ENCODE results near the gene APBA1. TPM values are rescaled to one million over a fixed set of nuclear protein-coding genes. Genes with fewer than 3 reads are reported as not detected.

The APBA1 gene
- total RNA-seq, 2 experiments from 2014 or later = 0.26 to 0.51 TPM

GRCh38 chr9:69432623-69433022 lies 239.5 kb downstream of the APBA1 start:
- no peak overlapping the region for H3K4me3 Mint-ChIP-seq
- intact Hi-C loops (cut with micrococcal nuclease) = no loop called here
- no peaks in the 10 kb centered on the region for H3K36me3 Mint-ChIP-seq
- H3K27ac Mint-ChIP-seq = no peak overlapping the region
- H3K27me3 Mint-ChIP-seq = no peaks in the 10 kb centered on the region
- H3K4me1 Mint-ChIP-seq (ENCODE audit: low read depth) = no peaks in the 10 kb centered on the region
- ChIA-PET POLR2A (no interaction called here), CTCF (interaction anchor here (1.0 kb wide), 1 partner anchor 11 kb away, joined by 5 read pairs; no protein-coding TSS in a partner anchor)
- H3K9me3 Mint-ChIP-seq = no peaks in the 10 kb centered on the region
- DNase-seq = no peak

- no peak overlapping the region for H3K27ac Mint-ChIP-seq
- intact Hi-C loops (cut with micrococcal nuclease) = no loop called here
- ChIA-PET CTCF (interaction anchor here (1.0 kb wide), 1 partner anchor 10 kb away, joined by 5 read pairs; no protein-coding TSS in a partner anchor), POLR2A (no interaction called here)
- H3K36me3 Mint-ChIP-seq = no peaks in the 10 kb centered on the region
- no peaks in the 10 kb centered on the region for H3K9me3 Mint-ChIP-seq
- H3K4me3 Mint-ChIP-seq = no peak overlapping the region
- H3K27me3 Mint-ChIP-seq = no peaks in the 10 kb centered on the region
- DNase-seq = no peak
- no peaks in the 10 kb centered on the region for H3K4me1 Mint-ChIP-seq (ENCODE audit: low read depth)
These were observed 240.4 kb downstream of the APBA1 start for GRCh38 chr9:69431777-69432176.

GRCh38 chr9:69431203-69431602 lies 241.0 kb downstream of the APBA1 start:
- POLR2A ChIA-PET = no interaction called here
- intact Hi-C loops (cut with micrococcal nuclease) = no loop called here
- H3K4me1 Mint-ChIP-seq (ENCODE audit: low read depth) = no peaks in the 10 kb centered on the region

DNA sequence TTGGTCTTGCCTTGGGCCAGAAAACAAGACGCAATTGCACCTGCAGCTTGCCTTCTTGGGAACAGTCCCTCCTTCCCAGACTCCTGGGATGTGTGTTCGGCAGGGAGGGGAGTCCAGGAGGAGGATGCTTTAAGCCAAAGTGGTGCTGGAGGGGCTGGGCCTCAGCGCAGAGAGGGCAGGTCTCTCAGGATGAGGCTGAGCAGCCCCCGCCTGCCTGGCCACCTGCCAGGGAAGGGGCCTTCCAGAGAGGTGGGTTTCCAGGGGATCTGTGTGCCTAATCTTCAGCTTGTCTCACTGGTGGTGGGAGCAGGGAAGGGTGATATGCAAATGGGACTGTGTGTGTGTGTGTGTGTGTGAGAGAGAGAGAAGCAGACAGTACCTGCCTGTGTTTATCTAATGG lies 242.0 kb downstream of the APBA1 start:
- H3K27me3 Mint-ChIP-seq = no peaks in the 10 kb centered on the region
- H3K27ac Mint-ChIP-seq = no peak overlapping the region
- intact Hi-C loops (cut with micrococcal nuclease) = no loop called here
- no peaks in the 10 kb centered on the region for H3K36me3 Mint-ChIP-seq
- no peaks in the 10 kb centered on the region for H3K4me1 Mint-ChIP-seq (ENCODE audit: low read depth)
- H3K4me3 Mint-ChIP-seq = no peak overlapping the region
- no peak for DNase-seq
- H3K9me3 Mint-ChIP-seq = no peaks in the 10 kb centered on the region
- POLR2A ChIA-PET = no interaction called here
- CTCF ChIA-PET = interaction anchor here (3.0 kb wide), 1 partner anchor 10 kb away, joined by 10 read pairs; no protein-coding TSS in a partner anchor

More at GRCh38 chr9:69431203-69431602, 241.0 kb downstream of the APBA1 start:
- Mint-ChIP-seq H3K36me3 (no peaks in the 10 kb centered on the region), H3K4me3 (no peak overlapping the region), H3K9me3 (no peaks in the 10 kb centered on the region), H3K27ac (no peak overlapping the region), H3K27me3 (no peaks in the 10 kb centered on the region)
- DNase-seq = no peak
- CTCF ChIA-PET = interaction anchor here (3.0 kb wide), 1 partner anchor 11 kb away, joined by 10 read pairs; no protein-coding TSS in a partner anchor

DNA sequence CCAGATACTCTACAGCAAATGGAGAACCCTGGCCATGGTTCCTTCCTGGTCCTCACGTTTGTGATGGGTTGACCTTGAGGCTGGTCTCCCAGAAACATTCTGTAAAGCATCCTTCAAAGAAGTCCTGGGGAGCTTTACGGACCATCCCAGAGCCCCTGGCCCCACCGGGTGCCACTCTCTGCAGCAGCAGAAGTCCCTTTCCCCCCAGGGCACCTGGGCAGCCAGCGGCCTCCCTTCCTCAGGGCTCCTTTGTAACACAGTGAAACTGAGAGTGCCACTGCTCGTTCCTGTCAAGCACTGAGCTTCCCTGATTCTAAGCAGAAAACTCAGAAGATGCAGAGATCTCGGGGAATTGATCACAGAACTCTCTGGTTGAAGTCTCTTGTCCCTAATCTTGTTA lies 242.9 kb downstream of the APBA1 start:
- Mint-ChIP-seq H3K27me3 (peaks cover 3% of the 10 kb centered on the region), H3K4me1 (ENCODE audit: low read depth) (no peaks in the 10 kb centered on the region), H3K36me3 (no peaks in the 10 kb centered on the region), H3K9me3 (no peaks in the 10 kb centered on the region), H3K27ac (no peak overlapping the region), H3K4me3 (no peak overlapping the region)
- DNase-seq = no peak
- ChIA-PET CTCF (interaction anchor here (3.0 kb wide), 1 partner anchor 9 kb away, joined by 10 read pairs; no protein-coding TSS in a partner anchor), POLR2A (no interaction called here)
- intact Hi-C loops (cut with micrococcal nuclease) = no loop called here

- ChIA-PET CTCF (interaction anchor here (3.0 kb wide), 1 partner anchor 8 kb away, joined by 10 read pairs; no protein-coding TSS in a partner anchor), POLR2A (no interaction called here)
- no peaks in the 10 kb centered on the region for H3K36me3 Mint-ChIP-seq
- no peak overlapping the region for H3K27ac Mint-ChIP-seq
- DNase-seq = no peak
- no peak overlapping the region for H3K4me3 Mint-ChIP-seq
- intact Hi-C loops (cut with micrococcal nuclease) = no loop called here
- no peaks in the 10 kb centered on the region for H3K4me1 Mint-ChIP-seq (ENCODE audit: low read depth)
- peaks cover 3% of the 10 kb centered on the region for H3K27me3 Mint-ChIP-seq
- no peaks in the 10 kb centered on the region for H3K9me3 Mint-ChIP-seq
These were observed 244.0 kb downstream of the APBA1 start for GRCh38 chr9:69428017-69428785.

GRCh38 chr9:69427286-69427685 lies 244.9 kb downstream of the APBA1 start:
- H3K9me3 Mint-ChIP-seq = no peaks in the 10 kb centered on the region
- POLR2A ChIA-PET = no interaction called here
- no peak for DNase-seq
- H3K4me3 Mint-ChIP-seq = no peak overlapping the region
- H3K27ac Mint-ChIP-seq = no peak overlapping the region
- intact Hi-C loops (cut with micrococcal nuclease) = no loop called here
- no peaks in the 10 kb centered on the region for H3K4me1 Mint-ChIP-seq (ENCODE audit: low read depth)
- CTCF ChIA-PET = no interaction called here
- H3K36me3 Mint-ChIP-seq = no peaks in the 10 kb centered on the region
- H3K27me3 Mint-ChIP-seq = peaks cover 3% of the 10 kb centered on the region

DNA sequence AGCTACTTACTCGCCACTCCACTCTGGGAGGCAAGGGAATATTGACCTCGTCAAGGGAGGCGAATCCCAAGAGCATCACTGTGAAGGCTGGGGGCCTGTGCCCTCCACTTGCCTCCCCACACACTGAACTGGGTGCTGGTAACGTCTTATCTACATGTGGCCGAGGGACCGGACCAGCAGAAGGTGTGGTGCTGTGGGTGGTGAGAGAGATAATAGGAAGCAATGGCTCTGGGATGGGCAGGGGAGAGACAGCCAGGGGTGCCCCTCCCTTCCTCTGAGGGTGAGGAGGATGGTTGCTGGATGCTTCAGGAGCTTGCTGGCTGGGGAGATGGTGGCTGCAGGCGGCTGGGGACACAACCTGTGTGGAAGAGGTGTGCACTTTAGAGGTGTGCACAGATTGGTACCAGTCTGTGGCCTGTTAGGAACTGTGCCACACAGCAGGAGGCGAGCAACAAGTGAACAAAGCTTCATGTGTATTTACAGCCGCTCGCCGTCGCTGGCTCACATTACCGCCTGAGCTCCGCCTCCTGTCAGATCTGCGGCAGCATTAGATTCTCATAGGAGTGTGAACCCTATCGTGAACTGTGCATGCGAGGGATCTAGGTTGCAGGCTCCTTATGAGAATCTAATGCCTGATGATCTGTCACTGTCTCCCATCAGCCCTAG lies 246.9 kb downstream of the APBA1 start:
- Mint-ChIP-seq H3K27ac (no peak overlapping the region), H3K36me3 (no peaks in the 10 kb centered on the region), H3K4me3 (no peak overlapping the region), H3K9me3 (no peaks in the 10 kb centered on the region), H3K27me3 (peaks cover 13% of the 10 kb centered on the region), H3K4me1 (ENCODE audit: low read depth) (no peaks in the 10 kb centered on the region)
- DNase-seq = no peak
- POLR2A ChIA-PET = no interaction called here
- CTCF ChIA-PET = no interaction called here
- intact Hi-C loops (cut with micrococcal nuclease) = no loop called here

DNA sequence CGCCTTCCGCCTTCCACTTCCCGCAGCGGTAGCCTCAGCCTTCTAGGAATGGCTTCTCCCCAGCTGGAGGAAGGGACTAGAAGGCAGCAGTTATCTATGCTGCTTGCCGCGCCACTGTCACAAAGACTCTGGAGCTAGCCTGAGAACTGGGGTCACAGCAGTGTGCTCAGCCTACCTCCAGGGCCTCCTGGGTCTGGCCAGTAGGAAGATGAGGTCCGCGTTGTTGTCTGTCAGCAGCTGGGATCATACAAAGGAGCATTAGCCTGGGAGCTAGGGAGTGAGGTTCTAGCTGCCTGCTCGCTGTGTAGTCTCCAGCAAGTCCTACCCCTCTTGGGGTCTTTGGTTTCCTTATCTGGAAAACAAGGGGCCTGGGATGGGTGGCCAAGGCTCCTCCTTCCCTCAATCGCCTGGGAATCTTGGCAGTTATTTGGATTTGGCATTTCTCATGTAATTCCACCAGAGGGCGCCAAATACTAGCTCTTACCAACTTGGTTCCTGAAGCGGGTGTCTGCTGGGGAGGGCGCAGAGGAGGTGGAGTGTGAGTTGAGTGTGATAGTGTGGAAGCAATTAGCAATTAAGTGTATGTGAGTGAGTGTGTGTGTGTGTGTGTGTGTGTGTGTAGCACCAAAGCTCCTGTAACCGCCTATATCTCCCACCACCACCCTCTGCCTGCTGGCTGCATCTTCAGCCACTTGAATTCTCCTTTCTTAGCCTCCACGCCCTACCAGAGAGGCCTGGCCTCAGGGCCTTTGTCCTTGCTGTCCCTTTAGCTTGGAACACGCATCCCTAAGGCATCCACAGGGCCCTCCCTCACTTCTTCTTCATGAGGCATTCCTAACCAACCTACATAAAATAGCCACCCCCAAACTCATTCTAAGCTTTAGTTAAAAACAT lies 250.0 kb downstream of the APBA1 start:
- CTCF ChIA-PET = interaction anchor here (0.6 to 3.2 kb wide), 46 partner anchors 8 to 1180 kb away, joined by 3 to 34 read pairs (median 4); partner anchors contain the start of gene APBA1
- no peak overlapping the region for H3K4me3 Mint-ChIP-seq
- peak; percentile 46 for DNase-seq
- H3K9me3 Mint-ChIP-seq = no peaks in the 10 kb centered on the region
- no peak overlapping the region for H3K27ac Mint-ChIP-seq
- H3K27me3 Mint-ChIP-seq = peaks cover 18% of the 10 kb centered on the region
- H3K4me1 Mint-ChIP-seq (ENCODE audit: low read depth) = no peaks in the 10 kb centered on the region
- intact Hi-C loops (cut with micrococcal nuclease) = loop anchor here (2.0 to 5.0 kb wide), 3 partner anchors 127 to 510 kb away; no protein-coding TSS in a partner anchor
- H3K36me3 Mint-ChIP-seq = no peaks in the 10 kb centered on the region
- POLR2A ChIA-PET = no interaction called here

- intact Hi-C loops (cut with micrococcal nuclease) = loop anchor here (5.0 kb wide), 1 partner anchor 512 kb away; no protein-coding TSS in a partner anchor
These were observed 251.4 kb downstream of the APBA1 start for GRCh38 chr9:69420611-69421270.

GRCh38 chr9:69412741-69413150 lies 259.4 kb downstream of the APBA1 start:
- no peaks in the 10 kb centered on the region for H3K4me1 Mint-ChIP-seq (ENCODE audit: low read depth)
- no peaks in the 10 kb centered on the region for H3K9me3 Mint-ChIP-seq
- ChIA-PET POLR2A (interaction anchor here (0.6 kb wide), 1 partner anchor 337 kb away, joined by 7 read pairs; no protein-coding TSS in a partner anchor), CTCF (no interaction called here)
- no peak overlapping the region for H3K4me3 Mint-ChIP-seq
- H3K27ac Mint-ChIP-seq = no peak overlapping the region
- intact Hi-C loops (cut with micrococcal nuclease) = no loop called here
- H3K27me3 Mint-ChIP-seq = no peaks in the 10 kb centered on the region
- no peak for DNase-seq
- no peaks in the 10 kb centered on the region for H3K36me3 Mint-ChIP-seq

More at GRCh38 chr9:69420611-69421270, 251.4 kb downstream of the APBA1 start:
- Mint-ChIP-seq H3K4me1 (ENCODE audit: low read depth) (no peaks in the 10 kb centered on the region), H3K4me3 (no peak overlapping the region), H3K27me3 (peaks cover 18% of the 10 kb centered on the region), H3K27ac (no peak overlapping the region), H3K9me3 (no peaks in the 10 kb centered on the region), H3K36me3 (no peaks in the 10 kb centered on the region)
- no peak for DNase-seq
- CTCF ChIA-PET = interaction anchor here (0.6 to 3.2 kb wide), 13 partner anchors 9 to 690 kb away, joined by 3 to 34 read pairs (median 6); no protein-coding TSS in a partner anchor
- POLR2A ChIA-PET = no interaction called here
